GM18511 (cell line): ENCODE results near the gene TMEM185A.
"Not testable (repeated sequence)": the region's sequence is repeated elsewhere in the genome, so short reads cannot be mapped to it uniquely, and the experiment has no call there.

ENCODE experiments used
- ATAC-seq: cut with Tn5 transposase; IDR thresholded peaks from one replicate; pipeline ENCODE4 v1.9.1; 2021; ENCODE audit warnings: mild to moderate bottlenecking, moderate library complexity; ENCODE audit not compliant: unreplicated experiment

The TMEM185A gene

GRCh38 chrX:149631234-149632165 lies at the start of gene TMEM185A:
TSS of gene TMEM185A (minus strand) at chrX:149631792. CDS start at chrX:149631580, 212 bp downstream.
- ATAC-seq, result peak; percentile 87

- ATAC-seq, result no peak
Measured at GRCh38 chrX:149681182-149681581, 49.6 kb upstream of the TMEM185A start.

DNA sequence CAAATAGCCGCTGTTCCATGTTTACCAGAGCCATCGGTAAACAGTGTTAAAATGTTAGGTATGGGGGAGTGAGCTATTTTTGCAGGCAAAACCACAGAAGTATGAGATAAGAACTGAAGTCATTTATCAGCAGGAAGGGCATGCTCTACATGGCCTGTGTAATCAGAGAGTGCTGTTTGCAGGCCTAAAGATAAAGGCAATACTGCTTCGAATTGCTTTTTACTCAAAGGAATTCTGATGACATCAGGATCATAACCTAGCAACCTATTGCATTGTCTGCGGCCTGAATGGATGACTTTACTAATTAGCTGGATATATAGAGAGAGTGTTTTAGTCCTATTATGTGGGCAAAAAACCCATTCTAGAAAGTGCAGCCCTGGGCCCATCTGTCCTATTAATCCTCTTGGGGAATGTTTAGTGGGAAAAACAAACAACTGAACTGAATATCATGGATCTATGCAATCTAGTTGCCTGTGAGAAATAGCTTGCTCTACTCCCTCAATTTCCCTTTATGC lies 47.6 kb upstream of the TMEM185A start:
- ATAC-seq, result not testable (repeated sequence)

DNA sequence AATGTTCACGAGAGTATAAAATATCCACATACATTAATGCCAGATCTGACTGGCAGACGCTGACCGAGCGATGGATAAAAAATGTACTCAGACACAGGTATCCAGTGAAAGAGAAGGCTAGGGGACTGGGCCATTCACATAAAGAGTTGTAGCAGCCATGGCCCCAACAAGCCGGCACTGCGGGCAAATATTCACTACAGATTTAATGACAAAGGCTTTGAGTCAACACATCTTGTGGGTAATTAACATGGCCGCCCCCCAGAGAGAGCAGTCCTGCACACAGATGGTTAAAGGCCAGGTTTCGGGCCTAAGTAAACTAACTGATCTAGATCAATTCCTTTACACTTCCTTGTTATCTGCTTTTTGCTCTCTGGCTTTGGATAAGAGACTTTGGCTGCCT lies 44.0 kb upstream of the TMEM185A start:
- ATAC-seq, result not testable (repeated sequence)

GRCh38 chrX:149675088-149675487 lies 43.5 kb upstream of the TMEM185A start:
- not testable (repeated sequence) for ATAC-seq

DNA sequence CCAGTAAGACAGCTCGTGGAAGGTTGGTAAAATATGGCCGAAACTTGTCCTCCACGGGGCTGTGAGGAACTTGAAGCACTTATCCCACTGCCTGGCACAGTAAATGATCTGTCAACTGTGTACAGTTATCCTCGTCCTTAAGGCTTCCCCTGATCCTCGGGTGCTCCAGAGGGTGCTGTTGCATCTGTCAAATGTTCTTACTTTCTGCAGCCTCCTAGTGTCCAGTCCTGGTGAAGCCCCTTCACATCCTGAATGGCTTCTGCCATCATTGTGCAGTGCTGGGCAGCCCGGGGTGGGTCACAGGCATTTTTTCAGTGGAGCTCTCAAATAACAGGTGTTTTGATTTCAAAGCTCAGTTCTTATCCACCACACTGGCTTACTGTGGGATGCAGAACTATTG lies 29.0 kb upstream of the TMEM185A start:
- ATAC-seq, result not testable (repeated sequence)

- not testable (repeated sequence) for ATAC-seq
Measured at GRCh38 chrX:149656260-149656884, 24.8 kb upstream of the TMEM185A start.

GRCh38 chrX:149652232-149652981 lies 20.8 kb upstream of the TMEM185A start:
- ATAC-seq, result no peak

DNA sequence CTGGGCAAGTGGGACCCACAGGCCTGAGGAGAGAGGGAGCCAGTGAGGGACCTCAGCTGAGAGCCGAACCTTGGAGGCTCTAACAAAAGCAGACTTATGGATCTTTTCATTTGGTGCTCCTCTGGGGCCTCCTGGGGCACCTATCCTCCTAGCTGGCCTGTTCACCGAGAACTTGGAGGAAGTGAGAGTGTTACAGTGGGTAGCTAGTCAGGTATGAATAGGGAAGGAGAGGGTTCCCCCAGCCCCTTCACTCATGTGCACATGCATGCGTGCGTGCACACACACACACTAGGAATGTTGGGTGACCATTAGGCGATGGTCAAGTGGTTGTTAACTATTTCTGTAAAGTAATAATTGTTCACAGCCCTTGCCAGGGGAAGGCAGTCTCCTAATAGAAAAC lies 18.6 kb upstream of the TMEM185A start:
- peak; percentile 76 for ATAC-seq

- ATAC-seq, result no peak
Measured at GRCh38 chrX:149648932-149649331, 17.3 kb upstream of the TMEM185A start.

- ATAC-seq, result no peak
Measured at GRCh38 chrX:149647505-149647904, 15.9 kb upstream of the TMEM185A start.

DNA sequence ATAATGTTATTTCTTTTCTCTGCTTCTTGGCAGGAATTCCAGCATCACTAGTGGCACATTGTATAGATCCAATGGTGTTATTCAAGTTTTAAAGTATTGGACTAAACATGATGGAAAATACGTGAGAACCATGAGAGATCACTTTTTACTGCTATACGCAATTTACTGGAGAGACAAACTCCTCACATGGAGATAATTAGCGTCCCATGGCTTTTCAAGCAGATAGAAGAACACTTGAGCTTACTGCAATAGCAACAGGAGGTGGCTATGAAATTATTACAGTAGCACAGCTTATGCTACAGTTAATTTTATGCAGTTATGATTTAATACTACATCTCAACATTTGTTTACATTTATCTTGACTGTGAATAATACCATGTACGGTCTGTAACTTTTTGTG lies 11.9 kb upstream of the TMEM185A start:
- no peak for ATAC-seq

DNA sequence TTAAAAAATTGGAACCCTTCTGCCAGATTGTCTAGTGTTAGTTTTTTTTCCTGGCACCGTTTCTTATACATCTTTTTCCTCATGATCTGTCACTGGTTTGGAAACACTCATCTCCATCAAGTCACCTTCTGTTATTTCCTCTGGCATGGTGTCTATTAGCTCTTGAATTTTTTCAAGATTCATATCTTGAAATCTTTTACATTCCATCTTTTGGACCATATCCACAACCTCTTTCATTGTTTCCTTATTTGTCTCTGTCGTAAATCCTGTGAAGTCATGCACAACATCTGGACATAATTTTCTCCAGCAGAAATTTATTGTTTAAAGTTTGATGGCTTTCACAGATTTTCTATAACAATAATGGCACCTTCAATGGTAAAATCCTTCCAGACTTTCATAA lies 10.2 kb upstream of the TMEM185A start:
- ATAC-seq, result no peak

GRCh38 chrX:149641432-149641831 lies 9.8 kb upstream of the TMEM185A start:
- ATAC-seq, result no peak

GRCh38 chrX:149639568-149639967 lies 8.0 kb upstream of the TMEM185A start:
- no peak for ATAC-seq

- no peak for ATAC-seq
Measured at GRCh38 chrX:149638860-149639259, 7.3 kb upstream of the TMEM185A start.

DNA sequence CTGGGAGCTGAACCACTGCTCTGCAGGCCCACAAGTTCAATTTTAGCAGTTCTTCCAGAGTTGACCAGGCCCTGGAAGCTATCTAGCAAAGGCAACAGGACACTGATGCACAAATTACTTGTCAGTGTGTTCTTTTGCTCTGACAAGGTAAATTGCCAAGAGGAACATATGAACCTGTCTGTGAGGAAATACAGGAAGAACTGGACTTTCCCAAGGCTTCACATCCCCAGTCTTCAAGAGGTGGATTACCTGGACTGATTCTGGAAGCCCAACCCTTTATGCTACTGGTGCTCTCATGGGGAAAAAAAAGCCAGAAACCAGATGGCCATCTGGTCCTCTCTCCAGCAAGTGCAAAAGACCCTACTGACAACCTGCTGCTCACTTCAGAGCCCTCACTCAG lies 1.9 kb upstream of the TMEM185A start:
- no peak for ATAC-seq

DNA sequence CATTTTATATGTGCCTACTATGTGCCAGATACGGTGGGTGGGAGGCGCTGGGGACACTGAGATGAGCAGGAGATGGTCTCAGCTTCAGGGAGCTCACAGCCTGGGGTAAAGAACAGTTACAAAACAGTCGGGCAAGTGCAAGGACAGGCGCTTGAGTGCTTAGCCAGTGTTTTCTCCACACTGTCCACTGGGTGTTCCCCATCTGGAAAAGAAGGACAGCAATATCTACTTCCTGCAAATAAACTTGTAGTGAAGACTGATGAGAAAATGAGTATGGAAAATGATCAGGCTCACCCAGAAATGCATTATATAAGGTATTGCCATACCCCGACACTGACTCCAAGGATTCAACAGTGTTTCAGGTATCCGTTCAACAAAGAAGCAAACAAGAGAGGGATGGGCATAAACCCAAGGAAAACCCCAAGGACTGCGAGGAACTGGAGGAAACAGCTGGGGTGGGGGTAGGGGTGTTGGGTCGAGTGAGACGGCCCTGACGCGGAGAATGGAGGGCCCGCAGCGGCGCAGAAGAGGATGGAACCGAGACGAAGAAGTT lies 835 bp downstream of the TMEM185A start:
- ATAC-seq, result no peak

GRCh38 chrX:149629730-149630387 lies 1.7 kb downstream of the TMEM185A start:
- ATAC-seq, result no peak

- no peak for ATAC-seq
Measured at GRCh38 chrX:149628768-149629167, 2.8 kb downstream of the TMEM185A start.
